HG03575 (cell line): ENCODE measurements around the gene GJB5.
"Not testable (repeated sequence)": the region's sequence is repeated elsewhere in the genome, so short reads cannot be mapped to it uniquely, and the experiment has no call there.

ENCODE experiments used
- ATAC-seq: cut with Tn5 transposase; IDR thresholded peaks from one replicate; pipeline ENCODE4 v1.9.1; 2021; ENCODE audit not compliant: unreplicated experiment, insufficient number of reproducible peaks, low FRiP score; ENCODE audit errors: extremely low read depth

GJB5 gene

GRCh38 chr1:34768856-34769255 is 14.0 kb downstream of the GJB5 start:
- ATAC-seq: no peak

GRCh38 chr1:34770891-34771504 is 16.2 kb downstream of the GJB5 start:
- no peak for ATAC-seq

GRCh38 chr1:34771573-34772371 is 16.9 kb downstream of the GJB5 start:
- no peak for ATAC-seq

GRCh38 chr1:34773114-34773513 is 18.3 kb downstream of the GJB5 start:
- ATAC-seq: not testable (repeated sequence)

GRCh38 chr1:34774957-34775356 is 20.1 kb downstream of the GJB5 start:
- no peak for ATAC-seq

- ATAC-seq: no peak
Measured at GRCh38 chr1:34776911-34777310, 22.1 kb downstream of the GJB5 start.

- ATAC-seq: no peak
Measured at GRCh38 chr1:34777519-34778321, 22.9 kb downstream of the GJB5 start.

GRCh38 chr1:34778381-34778780 is 23.5 kb downstream of the GJB5 start:
- ATAC-seq: no peak

GRCh38 chr1:34779005-34779404 is 24.2 kb downstream of the GJB5 start:
- no peak for ATAC-seq

GRCh38 chr1:34779526-34779925 is 24.7 kb downstream of the GJB5 start:
- ATAC-seq: no peak

- ATAC-seq: no peak
Measured at GRCh38 chr1:34779962-34780361, 25.1 kb downstream of the GJB5 start.

- ATAC-seq: no peak
Measured at GRCh38 chr1:34780528-34780927, 25.7 kb downstream of the GJB5 start.

GRCh38 chr1:34781071-34781843 is 26.4 kb downstream of the GJB5 start, which contains the start of gene GJB3:
Gene GJB3 (plus strand): TSS chr1:34781214. CDS start chr1:34784763, 3,549 bp downstream.
- ATAC-seq: no peak

- no peak for ATAC-seq
Measured at GRCh38 chr1:34781844-34782391, 27.1 kb downstream of the GJB5 start.

- ATAC-seq: no peak
Measured at GRCh38 chr1:34784751-34785221, 29.9 kb downstream of the GJB5 start.

GRCh38 chr1:34785231-34785874 is 30.5 kb downstream of the GJB5 start:
- ATAC-seq: no peak

- no peak for ATAC-seq
Measured at GRCh38 chr1:34785875-34786470, 31.1 kb downstream of the GJB5 start.
